GM19099 (cell line): ENCODE results near the gene ACYP2.

Experiments used
- POLR2A ChIP-seq: IDR thresholded peaks from 3 replicates; pipeline ENCODE4 v1.6.1; 2011; ENCODE audit warnings: low read depth; ENCODE audit not compliant: insufficient read length; ENCODE audit errors: extremely low read depth

Gene ACYP2

DNA sequence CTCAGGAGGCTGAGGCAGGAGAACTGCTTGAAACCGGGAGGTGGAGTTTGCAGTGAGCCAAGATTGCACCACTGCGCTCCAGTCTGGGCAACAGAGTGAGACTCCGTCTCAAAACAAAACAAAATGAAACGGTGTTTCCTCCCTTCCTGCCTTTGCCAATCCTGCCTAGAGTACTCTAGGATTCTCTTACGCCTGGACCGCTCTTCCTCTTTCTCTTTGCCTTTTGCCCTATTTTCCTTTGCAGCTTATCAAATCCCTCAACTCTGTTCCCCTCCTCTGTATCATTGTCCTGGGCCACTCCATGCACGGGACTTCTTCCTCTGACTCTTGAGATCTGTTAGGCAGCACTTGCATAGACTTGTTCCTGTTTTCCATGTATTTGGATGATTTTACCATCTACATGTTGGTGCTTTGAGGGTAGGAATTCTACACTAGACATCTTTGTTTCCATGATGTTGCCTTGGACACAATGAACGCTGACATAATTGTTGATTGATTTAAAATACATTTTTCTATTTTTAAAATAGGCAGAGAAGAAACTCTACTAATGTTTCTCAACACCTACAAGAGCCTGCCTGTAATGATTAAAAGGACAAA, 24.8 kb upstream of the ACYP2 start:
- TF ChIP-seq POLR2A: no peak

DNA sequence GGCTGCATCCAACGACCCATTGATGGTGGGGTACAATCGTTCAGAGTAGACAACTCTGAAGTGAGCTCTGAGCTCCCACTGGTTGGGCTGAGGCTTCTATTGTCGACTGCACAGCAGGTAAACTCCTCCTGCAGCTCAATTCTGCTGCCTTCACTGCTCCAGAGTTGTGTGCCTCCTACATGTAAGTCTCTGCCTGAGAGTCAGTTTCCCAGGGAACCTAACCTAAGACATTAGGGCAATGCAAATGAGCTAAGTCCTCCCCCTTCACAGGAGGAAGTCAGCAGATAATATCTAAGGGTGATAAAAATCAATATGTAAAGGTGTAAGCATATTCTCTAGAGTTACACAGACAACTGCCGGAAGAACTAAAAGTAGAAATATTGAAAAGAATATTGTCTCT, 22.5 kb upstream of the ACYP2 start:
- TF ChIP-seq POLR2A: no peak

GRCh38 chr2:54097124-54097523, 18.3 kb upstream of the ACYP2 start:
- no peak for TF ChIP-seq POLR2A

DNA sequence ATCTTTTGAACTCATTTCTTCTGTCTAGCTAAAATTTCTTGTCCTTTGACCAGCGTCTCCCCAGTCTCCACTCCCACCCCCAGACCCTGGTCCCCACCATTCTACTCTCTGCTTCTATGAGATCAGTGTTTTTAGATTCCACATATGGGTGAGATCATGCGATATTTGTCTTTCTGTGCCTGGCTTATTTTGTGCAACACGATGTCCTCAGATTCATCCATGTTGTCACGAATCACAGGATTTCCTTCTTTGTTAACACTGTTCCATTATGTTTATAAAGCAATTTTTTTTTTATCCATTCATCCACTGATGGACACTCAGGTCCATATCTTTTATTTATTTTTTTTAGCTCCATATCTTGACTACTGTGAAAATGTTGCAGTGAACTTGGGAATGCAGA, 16.0 kb upstream of the ACYP2 start:
- TF ChIP-seq POLR2A: no peak

- TF ChIP-seq POLR2A: no peak
These were observed 15.4 kb upstream of the ACYP2 start for GRCh38 chr2:54099829-54100585.

DNA sequence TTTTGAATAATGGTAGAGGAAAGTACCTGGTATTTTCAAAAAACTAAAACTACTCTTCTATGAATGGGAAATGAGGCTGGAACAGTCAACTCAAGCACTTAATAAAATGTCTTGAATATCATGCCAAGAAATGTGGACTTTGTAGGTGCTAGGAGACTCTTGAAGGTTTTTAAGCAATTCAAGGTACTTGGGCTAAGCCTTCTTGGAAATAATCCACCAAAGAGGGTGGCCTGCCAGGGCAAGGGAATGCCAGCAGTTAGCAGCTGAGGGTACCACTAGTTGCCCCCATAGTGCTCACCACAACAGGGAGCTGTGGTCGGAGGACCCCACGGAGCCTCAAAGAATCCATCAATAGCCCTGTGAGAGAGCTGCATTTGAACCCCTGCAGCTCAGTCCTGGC, 14.6 kb upstream of the ACYP2 start:
- no peak for TF ChIP-seq POLR2A

DNA sequence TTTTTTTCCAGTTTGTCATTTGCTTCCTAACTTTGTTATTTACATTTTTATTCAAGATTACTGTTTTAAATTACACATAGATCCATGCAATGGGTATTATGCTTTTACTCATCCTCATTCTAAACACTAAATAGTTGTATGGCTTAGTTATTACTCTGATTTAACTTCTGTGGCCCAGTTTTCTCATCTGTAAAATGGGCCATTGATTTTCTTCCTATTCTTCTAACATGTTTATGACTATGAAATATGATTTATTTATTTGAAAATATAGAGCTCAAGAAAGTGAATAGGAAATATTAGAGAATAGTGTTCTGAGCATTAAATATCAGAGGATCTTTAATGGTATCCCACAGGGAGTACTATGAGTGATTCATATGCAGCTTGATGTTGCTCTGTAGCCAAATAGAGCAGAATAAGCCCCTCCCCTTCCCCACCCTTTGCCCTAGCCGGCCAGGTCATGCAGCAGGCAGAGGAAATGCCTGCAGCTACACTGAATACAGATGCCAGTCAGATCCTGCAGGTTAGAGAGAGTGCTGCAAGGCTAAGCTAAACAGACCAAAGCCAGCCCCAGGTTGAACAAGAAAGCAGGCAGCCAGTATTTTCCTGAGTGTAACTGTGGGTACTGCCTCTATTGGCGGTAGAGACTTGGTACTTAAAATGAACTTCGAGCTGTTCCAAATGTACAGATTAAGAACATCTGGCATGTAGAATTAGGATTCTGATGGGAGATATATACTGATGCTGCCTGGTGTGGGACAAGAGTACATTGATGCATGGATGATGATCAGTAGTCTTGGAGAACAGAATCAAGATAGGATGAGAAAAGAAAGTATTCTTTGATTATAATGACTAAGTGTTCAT, 11.7 kb upstream of the ACYP2 start:
- TF ChIP-seq POLR2A: no peak

DNA sequence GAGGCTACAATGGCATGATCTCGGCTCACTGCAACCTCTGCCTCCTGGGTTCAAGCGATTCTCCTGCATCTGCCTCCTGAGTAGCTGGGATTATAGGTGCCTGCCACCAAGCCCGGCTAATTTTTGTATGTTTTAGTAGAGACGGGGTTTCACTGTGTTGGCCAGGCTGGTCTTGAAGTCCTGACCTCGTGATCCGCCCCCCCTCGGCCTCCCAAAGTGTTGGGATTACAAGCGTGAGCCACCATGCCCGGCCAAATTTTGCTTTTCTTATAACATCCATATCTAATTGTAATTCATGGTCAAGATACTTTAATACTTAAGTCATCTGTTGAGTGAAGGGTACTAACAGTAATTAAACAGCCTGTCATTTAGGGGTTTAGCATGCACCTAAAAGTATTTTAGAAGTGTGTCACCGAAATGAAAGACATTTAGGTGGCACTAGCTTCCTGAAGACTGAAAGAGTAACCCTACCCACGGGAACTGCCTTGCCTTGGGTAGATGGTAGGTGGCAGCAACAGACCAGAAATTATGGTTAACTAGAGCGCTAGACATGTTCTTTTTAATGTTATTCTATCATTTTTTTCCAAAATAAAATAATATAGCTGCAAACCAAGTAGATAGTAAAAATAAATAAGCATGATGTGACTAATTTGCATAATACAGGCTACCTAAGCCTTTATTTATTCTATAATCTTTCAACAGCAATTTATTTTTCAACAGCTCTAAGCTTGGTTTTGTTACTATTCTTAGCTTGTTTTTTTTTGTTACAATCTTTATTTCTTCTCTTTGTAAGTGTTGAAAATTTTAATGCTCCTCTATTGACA, 8.6 kb upstream of the ACYP2 start:
- TF ChIP-seq POLR2A: no peak

DNA sequence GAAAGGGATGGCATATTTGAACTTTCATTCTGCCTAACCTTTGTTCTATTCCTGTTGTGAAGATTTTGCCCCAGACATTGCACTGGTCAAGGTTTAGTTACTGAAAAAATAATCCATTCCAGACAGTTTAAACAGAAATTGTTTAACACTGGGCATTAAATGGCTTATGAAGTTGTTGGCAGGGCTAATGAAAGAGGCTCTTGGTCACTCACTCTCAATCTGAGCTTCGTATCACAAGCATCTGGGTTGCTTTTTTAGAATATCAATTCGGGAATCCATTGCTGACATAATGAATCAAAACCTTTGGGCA, 8.0 kb upstream of the ACYP2 start:
- no peak for TF ChIP-seq POLR2A

GRCh38 chr2:54107903-54108615, 7.4 kb upstream of the ACYP2 start:
- no peak for TF ChIP-seq POLR2A

DNA sequence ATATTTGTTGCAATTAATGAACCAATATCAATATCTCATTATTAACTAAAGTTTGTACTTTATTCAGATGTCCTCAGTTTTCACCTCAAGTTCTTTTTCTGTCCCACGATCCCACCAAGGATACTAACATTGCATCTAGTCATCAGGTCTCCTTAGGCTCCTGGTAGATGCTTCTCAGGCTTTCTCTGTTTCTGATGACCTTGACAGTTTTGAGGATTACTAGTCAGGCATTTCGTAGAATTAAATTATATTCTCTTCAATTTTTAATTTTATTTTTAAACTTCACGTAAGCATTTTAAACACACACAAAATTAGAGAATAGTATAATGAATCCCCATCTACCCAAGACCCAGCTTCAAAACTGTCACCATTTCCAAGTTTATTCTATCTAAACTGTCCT, 5.6 kb upstream of the ACYP2 start:
- no peak for TF ChIP-seq POLR2A

- no peak for TF ChIP-seq POLR2A
These were observed 505 bp upstream of the ACYP2 start for GRCh38 chr2:54114936-54115283.

DNA sequence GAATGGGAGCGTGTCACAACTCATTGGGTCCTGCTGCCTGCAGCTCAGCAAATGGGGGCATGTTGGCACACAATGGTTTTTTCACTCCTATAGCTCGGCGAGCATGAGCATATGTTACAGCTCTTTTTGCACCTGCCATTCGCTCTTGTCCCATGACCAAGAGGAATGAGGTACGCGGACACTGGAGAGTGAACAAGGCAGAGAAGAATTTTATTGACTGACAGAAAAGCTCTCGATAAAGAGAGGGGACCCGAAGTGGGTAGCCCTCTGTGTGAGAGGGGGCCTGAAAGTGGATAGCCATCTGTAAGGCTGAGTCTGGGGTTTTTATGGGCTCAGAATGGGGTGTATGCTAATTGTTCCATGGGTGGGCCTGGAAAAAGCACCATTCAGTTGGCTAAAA, 5.5 kb downstream of the ACYP2 start:
- TF ChIP-seq POLR2A: no peak

- TF ChIP-seq POLR2A: no peak
These were observed 6.9 kb downstream of the ACYP2 start for GRCh38 chr2:54122171-54122935.
